Measurements from ENCODE around the gene ALCAM. TPM values are rescaled to one million over a fixed set of nuclear protein-coding genes. Genes with fewer than 3 reads are reported as not detected.

Gene ALCAM
- polyA plus RNA-seq, 3 donors: 7.1 to 8.0 (median 7.9) TPM

DNA sequence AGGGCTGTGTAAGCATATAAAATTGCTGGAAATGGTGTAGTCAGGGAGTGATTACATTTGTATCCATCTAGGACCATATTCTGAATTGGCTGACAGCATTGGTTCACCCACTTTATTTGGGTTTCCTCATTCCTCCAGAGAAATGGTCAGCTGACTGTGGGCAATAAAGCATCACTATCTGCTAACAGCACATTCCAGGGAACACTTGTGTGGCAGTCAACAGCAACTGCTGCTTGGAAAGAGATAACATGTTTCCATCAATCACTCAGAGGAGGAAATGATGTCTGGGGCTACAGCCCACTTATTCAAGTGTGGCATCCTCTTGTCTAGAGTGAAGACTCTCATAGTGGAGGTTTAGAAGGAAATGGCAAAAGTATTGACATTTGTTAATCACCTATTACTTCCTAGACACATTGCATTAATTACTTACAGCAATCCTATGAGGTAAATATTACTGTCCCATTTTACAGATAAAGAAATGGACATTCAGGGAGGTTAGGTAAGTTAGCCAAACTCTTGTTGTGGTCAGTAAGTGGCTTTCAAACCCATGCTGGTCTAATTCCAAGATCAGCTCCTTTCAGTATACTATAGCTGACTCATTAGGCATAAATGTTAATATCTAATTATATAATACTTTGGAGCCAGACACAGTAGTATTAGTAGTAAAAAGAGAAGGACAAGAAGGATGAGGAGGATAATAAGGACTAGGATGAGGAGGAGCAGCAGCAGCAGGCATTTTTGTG, 247.8 kb downstream of the ALCAM start:
- no peak overlapping the region for H3K27ac ChIP-seq (ENCODE audit: low read depth in 1 of 2, low read length in 2 of 2)
- Mint-ChIP-seq H3K36me3 (no peaks in the 10 kb centered on the region), H3K9me3 (peaks cover 0 to 15% (median 3%) of the 10 kb centered on the region in 7 donors), H3K27ac (peak overlapping the region in 1 of 7 donors; percentile 2), H3K4me1 (no peaks in the 10 kb centered on the region), H3K27me3 (ENCODE audit: low read depth in 3 of 3) (no peaks in the 10 kb centered on the region), H3K4me3 (no peak overlapping the region)
- no peaks in the 10 kb centered on the region for H3K36me3 ChIP-seq (replicated peaks in 1 of 2; ENCODE audit: control insufficient read depth in 1 of 2, insufficient read depth in 2 of 2, low read length in 2 of 2)
- H3K4me2 ChIP-seq (replicated peaks; ENCODE audit: extremely low read depth, low read length, poor library complexity, severe bottlenecking): no peak overlapping the region
- H3K9me3 ChIP-seq (replicated peaks in 1 of 2; ENCODE audit: control insufficient read depth in 1 of 2, insufficient read depth in 1 of 2, low read length in 2 of 2): peaks cover 0 to 4% of the 10 kb centered on the region in 2 donors
- H3K9ac ChIP-seq (ENCODE audit: insufficient read depth, low read length, poor library complexity, severe bottlenecking): no peak overlapping the region
- H3K4me1 ChIP-seq (ENCODE audit: control insufficient read depth in 1 of 2, insufficient read depth in 2 of 2, low read length in 2 of 2): no peaks in the 10 kb centered on the region
- no peak for DNase-seq
- intact Hi-C loops (cut with micrococcal nuclease): no loop called here
- no peaks in the 10 kb centered on the region for H4K20me1 ChIP-seq (ENCODE audit: insufficient read depth, low read length)
- no peaks in the 10 kb centered on the region for H3K27me3 ChIP-seq (ENCODE audit: control insufficient read depth in 2 of 2, insufficient read depth in 2 of 2, low read length in 2 of 2)
- H3K79me2 ChIP-seq (ENCODE audit: insufficient read depth, low read length): no peaks in the 10 kb centered on the region
- H2AFZ ChIP-seq (ENCODE audit: insufficient read depth, low read depth, low read length, poor library complexity, severe bottlenecking): no peak overlapping the region
- TF ChIP-seq CTCF (IDR thresholded peaks at IDR 0.05): no peak
- H3K4me3 ChIP-seq (replicated peaks in 1 of 3; ENCODE audit: low read depth in 2 of 3, low read length in 3 of 3): no peak overlapping the region

DNA sequence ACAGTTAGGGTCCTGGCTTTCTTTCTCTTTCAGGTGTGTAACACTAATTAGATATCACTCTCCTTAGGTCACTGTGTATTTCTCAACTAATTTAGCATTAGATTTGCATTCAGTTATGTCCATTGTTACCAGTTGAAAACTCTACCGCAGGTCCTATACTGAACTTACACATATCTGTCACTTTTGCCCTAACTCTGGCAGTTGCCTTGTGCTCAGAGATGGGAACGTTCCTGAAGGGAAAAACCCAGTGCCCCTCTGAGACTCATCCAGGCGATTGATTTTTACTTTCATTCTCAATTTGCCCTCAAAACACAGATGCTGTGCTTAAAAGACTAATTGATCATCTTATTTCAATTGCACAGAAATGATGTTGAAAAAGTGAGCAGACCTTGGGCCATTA, 249.1 kb downstream of the ALCAM start:
- H4K20me1 ChIP-seq (ENCODE audit: insufficient read depth, low read length): no peaks in the 10 kb centered on the region
- intact Hi-C loops (cut with micrococcal nuclease): no loop called here

More for the DNA sequence above, 249.1 kb downstream of the ALCAM start:
- Histone ChIP-seq H2AFZ (ENCODE audit: insufficient read depth, low read depth, low read length, poor library complexity, severe bottlenecking) (no peak overlapping the region), H3K4me2 (replicated peaks; ENCODE audit: extremely low read depth, low read length, poor library complexity, severe bottlenecking) (no peak overlapping the region), H3K9me3 (replicated peaks in 1 of 2; ENCODE audit: control insufficient read depth in 1 of 2, insufficient read depth in 1 of 2, low read length in 2 of 2) (peaks cover 0 to 4% of the 10 kb centered on the region in 2 donors), H3K27ac (ENCODE audit: low read depth in 1 of 2, low read length in 2 of 2) (no peak overlapping the region), H3K79me2 (ENCODE audit: insufficient read depth, low read length) (no peaks in the 10 kb centered on the region), H3K27me3 (ENCODE audit: control insufficient read depth in 2 of 2, insufficient read depth in 2 of 2, low read length in 2 of 2) (no peaks in the 10 kb centered on the region), H3K9ac (ENCODE audit: insufficient read depth, low read length, poor library complexity, severe bottlenecking) (no peak overlapping the region), H3K4me3 (replicated peaks in 1 of 3; ENCODE audit: low read depth in 2 of 3, low read length in 3 of 3) (no peak overlapping the region), H3K36me3 (replicated peaks in 1 of 2; ENCODE audit: control insufficient read depth in 1 of 2, insufficient read depth in 2 of 2, low read length in 2 of 2) (no peaks in the 10 kb centered on the region), H3K4me1 (ENCODE audit: control insufficient read depth in 1 of 2, insufficient read depth in 2 of 2, low read length in 2 of 2) (no peaks in the 10 kb centered on the region)
- H3K4me3 Mint-ChIP-seq: no peak overlapping the region
- no peaks in the 10 kb centered on the region for H3K36me3 Mint-ChIP-seq
- H3K4me1 Mint-ChIP-seq: no peaks in the 10 kb centered on the region
- no CpG with 5 or more reads among the region's 3 CpGs for WGBS (ENCODE audit: insufficient coverage)
- peaks cover 0 to 15% (median 4%) of the 10 kb centered on the region in 7 donors for H3K9me3 Mint-ChIP-seq
- no peaks in the 10 kb centered on the region for H3K27me3 Mint-ChIP-seq (ENCODE audit: low read depth in 3 of 3)
- no peak for TF ChIP-seq CTCF (IDR thresholded peaks at IDR 0.05)
- no peak for DNase-seq
- H3K27ac Mint-ChIP-seq: no peak overlapping the region

All from CD14-positive monocyte (primary cell).